Smooth muscle cell (in vitro differentiated cells): ENCODE measurements around the gene RABEPK. TPM values are rescaled to one million over a fixed set of nuclear protein-coding genes. Genes with fewer than 3 reads are reported as not detected.
"Not testable (repeated sequence)": the region's sequence is repeated elsewhere in the genome, so short reads cannot be mapped to it uniquely, and the experiment has no call there.

Source experiments
- DNase-seq: peaks from one replicate; lab custom pipeline; 2025; ENCODE audit not compliant: unreplicated experiment; lab: John Stamatoyannopoulos, UW
- H2AFZ ChIP-seq: fragments of 200-600 bp; sonication (generic); 2 replicates; pipeline ENCODE4 v1.6.0; 2016; ENCODE audit warnings: antibody characterized with exemption, low read depth, mild to moderate bottlenecking
- H3F3A ChIP-seq: fragments of 200-600 bp; sonication (generic); 2 replicates; pipeline ENCODE4 v1.6.0; 2017; ENCODE audit warnings: antibody characterized with exemption, low read depth
- H3K27ac ChIP-seq: fragments of 200-600 bp; sonication (generic); 2 replicates; pipeline ENCODE4 v1.5.1; 2016; ENCODE audit warnings: low read depth, mild to moderate bottlenecking
- H3K27me3 ChIP-seq: fragments of 200-600 bp; sonication (generic); 2 replicates; pipeline ENCODE4 v1.6.1; 2016; ENCODE audit warnings: low read depth, mild to moderate bottlenecking
- H3K36me3 ChIP-seq: fragments of 200-600 bp; sonication (generic); 2 replicates; pipeline ENCODE4 v1.5.1; 2016; ENCODE audit warnings: low read depth
- H3K4me1 ChIP-seq: fragments of 200-600 bp; sonication (generic); 2 replicates; pipeline ENCODE4 v1.5.1; 2016; ENCODE audit warnings: low read depth
- H3K4me2 ChIP-seq: fragments of 200-600 bp; sonication (generic); 2 replicates; pipeline ENCODE4 v1.6.0; 2016; ENCODE audit warnings: mild to moderate bottlenecking
- H3K4me3 ChIP-seq: fragments of 200-600 bp; sonication (generic); 2 replicates; pipeline ENCODE4 v1.5.1; 2016; ENCODE audit warnings: mild to moderate bottlenecking
- H3K79me2 ChIP-seq: fragments of 200-600 bp; sonication (generic); 2 replicates; pipeline ENCODE4 v1.6.0; 2016; ENCODE audit warnings: low read depth, mild to moderate bottlenecking
- H3K9ac ChIP-seq: fragments of 200-600 bp; sonication (generic); 2 replicates; pipeline ENCODE4 v1.6.0; 2016; ENCODE audit warnings: low read depth
- H3K9me3 ChIP-seq: fragments of 200-600 bp; sonication (generic); replicated peaks from 2 replicates; pipeline ENCODE4 v1.5.1; 2016; ENCODE audit warnings: low read depth
- H4K20me1 ChIP-seq: fragments of 200-600 bp; sonication (generic); 2 replicates; pipeline ENCODE4 v1.6.0; 2016; ENCODE audit warnings: low read depth
- WGBS: methylation state at CpG from one replicate; pipeline ENCODE4 v1.1.7; 2016; ENCODE audit warnings: low lambda C conversion rate; 5-methylcytosine and 5-hydroxymethylcytosine counted together
- polyA plus RNA-seq: library from polyadenylated mRNA; unstranded; fragments of >200 nt; fragmentation: Nextera tagmentation; extraction: Ambion mirVana; gene quantifications from 2 replicates; pipeline ENCODE4 v1.2.1, GENCODE V29; 2016
- total RNA-seq: library from RNA; depleted of rRNA; stranded (reverse); fragments of >200 nt; gene quantifications from 2 replicates; pipeline ENCODE4 v1.2.3, GENCODE V29; 2014
- TF ChIP-seq, protein P1 (sequence below): fragments of 200-600 bp; sonication (generic); IDR thresholded peaks from 2 replicates; pipeline ENCODE4 v1.5.1; 2017; ENCODE audit warnings: borderline replicate concordance, mild to moderate bottlenecking, antibody characterized with exemption; ENCODE audit not compliant: insufficient read depth, poor library complexity, severe bottlenecking

Gene RABEPK
- total and polyA plus RNA-seq, 2 experiments from 2014 or later: 20.9 to 42.9 TPM

- Histone ChIP-seq H3K27ac (no peak overlapping the region), H3K36me3 (peaks cover 17% of the 10 kb centered on the region), H3K9me3 (no peaks in the 10 kb centered on the region), H3K4me2 (no peak overlapping the region), H2AFZ (no peak overlapping the region), H3K9ac (no peak overlapping the region), H3K79me2 (peaks cover 11% of the 10 kb centered on the region), H3K27me3 (no peaks in the 10 kb centered on the region), H3K4me1 (no peaks in the 10 kb centered on the region), H3F3A (no peaks in the 10 kb centered on the region), H4K20me1 (peaks cover 24% of the 10 kb centered on the region), H3K4me3 (no peak overlapping the region)
- WGBS: 97% methylated on average over 2 of the region's 2 CpGs
- no peak for DNase-seq
- TF ChIP-seq, protein P1, sequence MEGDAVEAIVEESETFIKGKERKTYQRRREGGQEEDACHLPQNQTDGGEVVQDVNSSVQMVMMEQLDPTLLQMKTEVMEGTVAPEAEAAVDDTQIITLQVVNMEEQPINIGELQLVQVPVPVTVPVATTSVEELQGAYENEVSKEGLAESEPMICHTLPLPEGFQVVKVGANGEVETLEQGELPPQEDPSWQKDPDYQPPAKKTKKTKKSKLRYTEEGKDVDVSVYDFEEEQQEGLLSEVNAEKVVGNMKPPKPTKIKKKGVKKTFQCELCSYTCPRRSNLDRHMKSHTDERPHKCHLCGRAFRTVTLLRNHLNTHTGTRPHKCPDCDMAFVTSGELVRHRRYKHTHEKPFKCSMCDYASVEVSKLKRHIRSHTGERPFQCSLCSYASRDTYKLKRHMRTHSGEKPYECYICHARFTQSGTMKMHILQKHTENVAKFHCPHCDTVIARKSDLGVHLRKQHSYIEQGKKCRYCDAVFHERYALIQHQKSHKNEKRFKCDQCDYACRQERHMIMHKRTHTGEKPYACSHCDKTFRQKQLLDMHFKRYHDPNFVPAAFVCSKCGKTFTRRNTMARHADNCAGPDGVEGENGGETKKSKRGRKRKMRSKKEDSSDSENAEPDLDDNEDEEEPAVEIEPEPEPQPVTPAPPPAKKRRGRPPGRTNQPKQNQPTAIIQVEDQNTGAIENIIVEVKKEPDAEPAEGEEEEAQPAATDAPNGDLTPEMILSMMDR: no peak
These were observed 43.8 kb upstream of the RABEPK start for GRCh38 chr9:125156551-125156950.

DNA sequence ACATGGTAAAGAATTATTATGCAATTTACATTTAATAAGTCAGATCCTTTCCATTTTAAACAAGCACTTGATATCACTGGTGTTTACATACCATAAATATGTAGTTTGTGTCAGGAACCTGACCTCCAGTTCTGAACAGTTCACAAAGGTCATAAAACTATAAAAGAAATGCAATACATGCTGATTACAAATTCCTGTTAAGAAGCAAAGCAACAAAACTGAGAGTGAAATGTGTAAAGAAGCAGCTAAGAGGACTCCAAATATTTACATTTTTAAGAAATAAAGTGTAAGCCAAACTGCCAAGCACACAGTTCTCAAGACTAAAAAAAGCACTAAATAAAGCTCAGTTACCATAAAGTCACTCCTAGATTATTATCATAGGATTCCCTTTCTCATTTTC, 39.6 kb upstream of the RABEPK start:
- Histone ChIP-seq H3K27me3 (no peaks in the 10 kb centered on the region), H3K4me3 (no peak overlapping the region), H3F3A (no peaks in the 10 kb centered on the region), H3K4me1 (no peaks in the 10 kb centered on the region), H3K9ac (no peak overlapping the region), H3K79me2 (peaks cover 28% of the 10 kb centered on the region), H3K36me3 (peaks cover 6% of the 10 kb centered on the region), H3K4me2 (no peak overlapping the region), H3K27ac (no peak overlapping the region), H4K20me1 (peaks cover 46% of the 10 kb centered on the region), H3K9me3 (no peaks in the 10 kb centered on the region), H2AFZ (no peak overlapping the region)
- TF ChIP-seq, protein P1: no peak
- DNase-seq: no peak

DNA sequence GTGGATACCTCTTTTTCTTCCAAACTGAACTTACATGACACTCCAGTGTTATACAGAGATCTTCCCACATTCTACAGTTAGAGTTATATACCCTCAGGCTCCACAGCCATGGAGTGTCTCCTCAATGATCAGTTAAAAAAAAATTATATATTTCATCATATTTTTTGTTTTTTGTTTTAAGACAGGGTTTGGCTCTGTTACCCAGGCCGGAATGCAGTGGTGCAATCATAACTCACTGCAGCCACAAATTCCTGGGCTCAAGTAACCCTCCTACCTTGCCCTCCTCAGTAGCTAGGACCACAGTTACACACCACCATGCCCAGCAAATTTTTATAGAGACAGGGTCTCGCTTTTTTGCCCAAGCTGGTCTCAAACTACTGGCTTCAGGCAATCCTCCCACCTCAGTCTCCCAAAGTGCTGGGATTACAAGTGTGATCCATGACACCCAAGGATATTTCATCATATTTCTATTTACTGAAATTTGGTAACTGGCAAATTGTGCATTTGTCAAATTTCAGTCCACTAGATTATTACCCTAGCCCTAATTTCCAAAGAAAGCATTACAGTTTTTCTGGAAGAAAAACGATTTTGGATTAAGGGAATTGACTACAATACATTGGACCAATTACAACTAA, 38.9 kb upstream of the RABEPK start:
- Histone ChIP-seq H3K36me3 (peaks cover 6% of the 10 kb centered on the region), H3K27me3 (no peaks in the 10 kb centered on the region), H3K27ac (no peak overlapping the region), H3K9ac (no peak overlapping the region), H3K4me3 (no peak overlapping the region), H3K4me1 (no peaks in the 10 kb centered on the region), H3K9me3 (no peaks in the 10 kb centered on the region), H3K4me2 (no peak overlapping the region), H2AFZ (no peak overlapping the region), H4K20me1 (peaks cover 51% of the 10 kb centered on the region), H3F3A (no peaks in the 10 kb centered on the region), H3K79me2 (peaks cover 30% of the 10 kb centered on the region)
- 90% methylated on average over 3 of the region's 3 CpGs for WGBS
- no peak for DNase-seq
- TF ChIP-seq, protein P1: no peak

DNA sequence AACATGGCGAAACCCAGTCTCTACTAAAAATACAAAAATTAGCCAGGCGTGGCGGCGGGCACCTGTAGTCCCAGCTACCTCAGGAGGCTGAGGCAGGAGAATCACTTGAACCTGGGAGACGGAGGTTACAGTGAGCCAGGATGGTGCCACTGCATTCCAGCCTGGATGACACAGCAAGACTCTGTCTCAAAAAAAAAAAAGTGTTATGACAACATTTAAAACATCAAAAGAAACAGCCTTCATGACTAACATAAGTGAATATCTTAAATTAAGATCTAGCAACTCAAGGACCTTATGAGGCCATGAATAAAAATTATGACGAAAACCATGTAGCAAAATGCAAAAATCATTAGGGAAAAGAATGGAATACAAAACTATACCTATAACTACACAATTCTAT, 37.5 kb upstream of the RABEPK start:
- H3K27me3 ChIP-seq, H3K36me3 ChIP-seq, DNase-seq, H3F3A ChIP-seq, H3K4me3 ChIP-seq, H2AFZ ChIP-seq, H3K9me3 ChIP-seq, H3K9ac ChIP-seq, H3K4me1 ChIP-seq, H3K27ac ChIP-seq, H3K4me2 ChIP-seq: not testable (repeated sequence)
- WGBS: 92% methylated on average over 6 of the region's 6 CpGs
- Histone ChIP-seq H4K20me1 (peaks cover 61% of the 10 kb centered on the region), H3K79me2 (peaks cover 30% of the 10 kb centered on the region)
